ENCODE data around the gene MYO16. TPM values are rescaled to one million over a fixed set of nuclear protein-coding genes. Genes with fewer than 3 reads are reported as not detected.

Gene MYO16
- polyA plus RNA-seq, 2 of the 4 experiments (the other 2 are of a cell fraction), result 0.03 to 0.06 TPM

DNA sequence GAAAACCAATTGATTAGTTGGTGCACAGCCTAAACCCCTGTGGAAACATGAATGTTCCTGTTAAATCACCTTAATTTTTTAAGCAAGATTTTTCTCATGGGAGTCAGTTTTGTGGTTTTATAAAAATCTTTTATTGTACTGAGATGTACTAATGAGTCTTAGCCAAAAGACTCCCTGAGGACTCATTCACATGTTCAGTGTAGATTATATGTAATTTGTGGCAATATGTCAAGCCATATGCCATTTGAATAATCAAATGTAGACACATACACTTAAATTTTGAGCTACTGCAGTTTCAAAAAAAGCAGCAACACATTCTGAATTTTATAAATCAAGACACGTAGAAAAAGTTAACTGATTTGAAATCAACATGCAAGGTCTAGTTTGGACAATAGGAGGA lies 395.2 kb downstream of the MYO16 start (continued):
- TF ChIP-seq RNF2 (IDR thresholded peaks at IDR 0.05; ENCODE audit: borderline replicate concordance, low read depth) (no peak), FOSL2 (IDR thresholded peaks at IDR 0.05) (no peak), FOSL2 (CRISPR knock-in tag; IDR thresholded peaks at IDR 0.05) (no peak), KDM5A (IDR thresholded peaks at IDR 0.05) (no peak), TFCP2L1 (CRISPR knock-in tag; IDR thresholded peaks at IDR 0.05) (no peak), GATA3 (IDR thresholded peaks at IDR 0.05; ENCODE audit: borderline replicate concordance) (no peak), ZSCAN20 (CRISPR knock-in tag; IDR thresholded peaks at IDR 0.05) (no peak), HOXB13 (CRISPR knock-in tag; IDR thresholded peaks at IDR 0.05; ENCODE audit: low read depth) (no peak)

DNA sequence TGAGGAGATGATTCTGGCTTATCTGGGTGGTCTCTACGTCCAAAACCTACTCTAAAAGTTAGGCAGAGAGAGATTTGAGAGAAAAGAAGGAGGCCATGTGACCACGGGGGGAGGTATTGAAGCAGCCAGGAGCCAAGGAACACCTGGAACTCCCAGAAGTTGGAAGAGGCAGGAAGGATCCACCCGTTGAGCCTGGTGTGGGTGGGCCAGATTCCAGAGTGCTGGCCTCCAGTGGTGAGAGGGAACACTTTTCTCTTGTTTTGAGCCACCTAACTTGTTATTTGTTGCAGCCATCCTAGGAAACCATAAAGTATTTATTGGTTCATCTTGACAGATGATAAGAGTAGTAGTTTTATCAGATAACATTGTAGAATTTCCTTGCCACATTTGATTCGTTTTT lies 396.9 kb downstream of the MYO16 start:
- DNase-seq (ENCODE audit: low read depth in 1 of 2, low spot score in 1 of 2) (no peak), FAIRE-seq (no peak), ATAC-seq (no peak)
- Histone ChIP-seq H3K9me3 (no peaks in the 10 kb centered on the region), H3K4me2 (no peak overlapping the region), H3K4me1 (no peaks in the 10 kb centered on the region), H3K4me3 (no peak overlapping the region), H3K27ac (no peak overlapping the region)
- POLR2A ChIA-PET, result no interaction called here
- WGBS (ENCODE audit: missing lambda C conversion rate), result 59% methylated on average over 4 of the region's 4 CpGs
- no peak for TF ChIP-seq PHF8 (IDR thresholded peaks at IDR 0.05; ENCODE audit: borderline replicate concordance, low read depth)
- no peak for TF ChIP-seq SREBF2 (IDR thresholded peaks at IDR 0.05)
- TF ChIP-seq EP300 (IDR thresholded peaks at IDR 0.05), result no peak
- TF ChIP-seq, protein P1, sequence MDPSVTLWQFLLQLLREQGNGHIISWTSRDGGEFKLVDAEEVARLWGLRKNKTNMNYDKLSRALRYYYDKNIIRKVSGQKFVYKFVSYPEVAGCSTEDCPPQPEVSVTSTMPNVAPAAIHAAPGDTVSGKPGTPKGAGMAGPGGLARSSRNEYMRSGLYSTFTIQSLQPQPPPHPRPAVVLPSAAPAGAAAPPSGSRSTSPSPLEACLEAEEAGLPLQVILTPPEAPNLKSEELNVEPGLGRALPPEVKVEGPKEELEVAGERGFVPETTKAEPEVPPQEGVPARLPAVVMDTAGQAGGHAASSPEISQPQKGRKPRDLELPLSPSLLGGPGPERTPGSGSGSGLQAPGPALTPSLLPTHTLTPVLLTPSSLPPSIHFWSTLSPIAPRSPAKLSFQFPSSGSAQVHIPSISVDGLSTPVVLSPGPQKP (IDR thresholded peaks at IDR 0.05; ENCODE audit: low read depth, low read length), result no peak
- TF ChIP-seq EHF (CRISPR knock-in tag; IDR thresholded peaks at IDR 0.05), result no peak
- no peak for TF ChIP-seq CBX8 (IDR thresholded peaks at IDR 0.05)
- no peak for TF ChIP-seq POLR2AphosphoS2 (conservative IDR thresholded peaks at IDR 0.05; ENCODE audit: low read length)
- no peak for TF ChIP-seq MAZ (IDR thresholded peaks at IDR 0.05; ENCODE audit: borderline replicate concordance, low read depth, low read length)
- TF ChIP-seq, protein P2, sequence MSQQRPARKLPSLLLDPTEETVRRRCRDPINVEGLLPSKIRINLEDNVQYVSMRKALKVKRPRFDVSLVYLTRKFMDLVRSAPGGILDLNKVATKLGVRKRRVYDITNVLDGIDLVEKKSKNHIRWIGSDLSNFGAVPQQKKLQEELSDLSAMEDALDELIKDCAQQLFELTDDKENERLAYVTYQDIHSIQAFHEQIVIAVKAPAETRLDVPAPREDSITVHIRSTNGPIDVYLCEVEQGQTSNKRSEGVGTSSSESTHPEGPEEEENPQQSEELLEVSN (IDR thresholded peaks at IDR 0.05; ENCODE audit: borderline replicate concordance, low read depth), result no peak
- no peak for TF ChIP-seq TP53 (CRISPR knock-in tag; IDR thresholded peaks at IDR 0.05)
- TF ChIP-seq CHD2 (IDR thresholded peaks at IDR 0.05; ENCODE audit: low read length, partially characterized antibody), result no peak
- TF ChIP-seq, protein P3, sequence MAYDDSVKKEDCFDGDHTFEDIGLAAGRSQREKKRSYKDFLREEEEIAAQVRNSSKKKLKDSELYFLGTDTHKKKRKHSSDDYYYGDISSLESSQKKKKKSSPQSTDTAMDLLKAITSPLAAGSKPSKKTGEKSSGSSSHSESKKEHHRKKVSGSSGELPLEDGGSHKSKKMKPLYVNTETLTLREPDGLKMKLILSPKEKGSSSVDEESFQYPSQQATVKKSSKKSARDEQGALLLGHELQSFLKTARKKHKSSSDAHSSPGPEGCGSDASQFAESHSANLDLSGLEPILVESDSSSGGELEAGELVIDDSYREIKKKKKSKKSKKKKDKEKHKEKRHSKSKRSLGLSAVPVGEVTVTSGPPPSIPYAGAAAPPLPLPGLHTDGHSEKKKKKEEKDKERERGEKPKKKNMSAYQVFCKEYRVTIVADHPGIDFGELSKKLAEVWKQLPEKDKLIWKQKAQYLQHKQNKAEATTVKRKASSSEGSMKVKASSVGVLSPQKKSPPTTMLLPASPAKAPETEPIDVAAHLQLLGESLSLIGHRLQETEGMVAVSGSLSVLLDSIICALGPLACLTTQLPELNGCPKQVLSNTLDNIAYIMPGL (CRISPR knock-in tag; IDR thresholded peaks at IDR 0.05; ENCODE audit: borderline replicate concordance), result no peak
- no peak for TF ChIP-seq FOSL2 (IDR thresholded peaks at IDR 0.05)
- TF ChIP-seq FOSL2 (CRISPR knock-in tag; IDR thresholded peaks at IDR 0.05), result no peak
- no peak for TF ChIP-seq POLR2A (IDR thresholded peaks at IDR 0.05; ENCODE audit: low read length)
- TF ChIP-seq RFX5 (IDR thresholded peaks at IDR 0.05), result no peak
- no peak for TF ChIP-seq HDAC2 (IDR thresholded peaks at IDR 0.05)
- TF ChIP-seq NPAS2 (CRISPR knock-in tag; IDR thresholded peaks at IDR 0.05; ENCODE audit: borderline replicate concordance), result no peak
- TF ChIP-seq HEYL (CRISPR knock-in tag; IDR thresholded peaks at IDR 0.05), result no peak
- CTCF ChIA-PET, result no interaction called here

DNA sequence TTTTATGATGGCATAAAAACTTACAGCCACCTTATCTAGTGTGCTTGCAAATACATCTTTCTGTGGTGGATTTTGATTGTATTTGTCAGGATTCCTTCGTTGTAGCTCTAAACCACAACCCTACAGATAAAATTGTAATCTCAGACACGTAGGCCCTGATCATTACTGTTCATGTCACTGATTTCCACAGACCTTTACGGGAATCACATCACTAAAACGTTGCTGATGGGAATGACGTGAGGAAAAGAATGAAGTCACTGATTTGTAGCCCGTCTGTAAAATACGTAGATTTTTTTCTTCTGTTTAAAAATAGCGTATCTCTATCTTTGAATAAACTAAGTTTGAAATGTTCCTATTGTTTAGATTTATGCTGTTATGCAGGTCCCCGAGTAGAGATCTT lies 399.2 kb downstream of the MYO16 start:
- TF ChIP-seq, protein P4, sequence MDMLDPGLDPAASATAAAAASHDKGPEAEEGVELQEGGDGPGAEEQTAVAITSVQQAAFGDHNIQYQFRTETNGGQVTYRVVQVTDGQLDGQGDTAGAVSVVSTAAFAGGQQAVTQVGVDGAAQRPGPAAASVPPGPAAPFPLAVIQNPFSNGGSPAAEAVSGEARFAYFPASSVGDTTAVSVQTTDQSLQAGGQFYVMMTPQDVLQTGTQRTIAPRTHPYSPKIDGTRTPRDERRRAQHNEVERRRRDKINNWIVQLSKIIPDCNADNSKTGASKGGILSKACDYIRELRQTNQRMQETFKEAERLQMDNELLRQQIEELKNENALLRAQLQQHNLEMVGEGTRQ (IDR thresholded peaks at IDR 0.05), result no peak
- TF ChIP-seq RAD21 (conservative IDR thresholded peaks at IDR 0.05 in 1 of 2, IDR thresholded peaks at IDR 0.05 in 1 of 2) (no peak), ZNF302 (CRISPR knock-in tag; IDR thresholded peaks at IDR 0.05) (no peak)
- Histone ChIP-seq H3K27ac (no peak overlapping the region), H3K9me3 (no peaks in the 10 kb centered on the region), H3K4me2 (no peak overlapping the region), H3K4me1 (no peaks in the 10 kb centered on the region), H3K4me3 (no peak overlapping the region)
- CTCF ChIA-PET, result no interaction called here
- no peak for ATAC-seq
- DNase-seq (ENCODE audit: low read depth in 1 of 2, low spot score in 1 of 2), result no peak
- no peak for FAIRE-seq
- POLR2A ChIA-PET, result no interaction called here
- 82% methylated on average over 9 of the region's 9 CpGs for WGBS (ENCODE audit: missing lambda C conversion rate)
